ENCODE measurements around the gene HLF.

DNA sequence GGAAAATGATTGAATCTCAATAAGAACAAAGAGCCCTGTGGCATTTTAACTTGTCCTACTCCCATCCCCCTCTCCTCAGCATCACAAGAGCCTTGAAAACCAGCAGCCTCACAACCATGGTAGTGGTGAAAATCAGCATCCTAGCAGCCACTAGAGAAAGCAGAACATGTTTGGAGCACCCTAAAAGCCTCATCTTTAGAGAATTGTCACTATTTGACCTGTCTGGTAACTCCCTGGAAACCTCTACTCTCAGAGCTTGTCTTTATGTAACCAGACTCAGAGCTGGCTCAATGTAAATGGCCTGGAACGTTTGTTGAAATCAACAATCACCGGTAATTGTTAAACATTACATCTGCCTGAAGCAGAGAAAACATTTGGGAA lies 86.1 kb downstream of the HLF start:
- TF ChIP-seq, protein P1, sequence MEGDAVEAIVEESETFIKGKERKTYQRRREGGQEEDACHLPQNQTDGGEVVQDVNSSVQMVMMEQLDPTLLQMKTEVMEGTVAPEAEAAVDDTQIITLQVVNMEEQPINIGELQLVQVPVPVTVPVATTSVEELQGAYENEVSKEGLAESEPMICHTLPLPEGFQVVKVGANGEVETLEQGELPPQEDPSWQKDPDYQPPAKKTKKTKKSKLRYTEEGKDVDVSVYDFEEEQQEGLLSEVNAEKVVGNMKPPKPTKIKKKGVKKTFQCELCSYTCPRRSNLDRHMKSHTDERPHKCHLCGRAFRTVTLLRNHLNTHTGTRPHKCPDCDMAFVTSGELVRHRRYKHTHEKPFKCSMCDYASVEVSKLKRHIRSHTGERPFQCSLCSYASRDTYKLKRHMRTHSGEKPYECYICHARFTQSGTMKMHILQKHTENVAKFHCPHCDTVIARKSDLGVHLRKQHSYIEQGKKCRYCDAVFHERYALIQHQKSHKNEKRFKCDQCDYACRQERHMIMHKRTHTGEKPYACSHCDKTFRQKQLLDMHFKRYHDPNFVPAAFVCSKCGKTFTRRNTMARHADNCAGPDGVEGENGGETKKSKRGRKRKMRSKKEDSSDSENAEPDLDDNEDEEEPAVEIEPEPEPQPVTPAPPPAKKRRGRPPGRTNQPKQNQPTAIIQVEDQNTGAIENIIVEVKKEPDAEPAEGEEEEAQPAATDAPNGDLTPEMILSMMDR (conservative IDR thresholded peaks at IDR 0.05 in 1 of 2, IDR thresholded peaks at IDR 0.05 in 1 of 2; ENCODE audit: extremely low read depth in 1 of 2, insufficient read depth in 1 of 2, low read depth in 1 of 2, low read length in 2 of 2) = no peak
- TF ChIP-seq EZH2 (IDR thresholded peaks at IDR 0.05; ENCODE audit: borderline replicate concordance, low read length) = no peak

Measured in mammary epithelial cell (primary cell).